K562 (cell line): ENCODE results near the gene GOLGA6L6.
"Not testable (repeated sequence)": the region's sequence is repeated elsewhere in the genome, so short reads cannot be mapped to it uniquely, and the experiment has no call there.

Experiments used
- ELF4 ChIP-seq: fragments of 450-650 bp; formaldehyde crosslinking; IDR thresholded peaks from 2 replicates; pipeline ENCODE4 v1.4.0; 2022; ENCODE audit warnings: missing genetic modification characterization
- HMG20B ChIP-seq: fragments of 250-450 bp; sonication (Bioruptor Pico); IDR thresholded peaks from 2 replicates; pipeline ENCODE4 v1.5.0; 2021; ENCODE audit warnings: mild to moderate bottlenecking
- SP1 ChIP-seq: sonication (generic); formaldehyde crosslinking; IDR thresholded peaks from 2 replicates; pipeline ENCODE4 v1.8.1; 2022; ENCODE audit warnings: mild to moderate bottlenecking, missing genetic modification reagents
- YY1 ChIP-seq, 3 experiments: IDR thresholded peaks; 2 replicates each; pipeline ENCODE4 v1.6.1; 2011; ENCODE audit warnings: low read length in 2 of 3, mild to moderate bottlenecking in 2 of 3, moderate library complexity in 2 of 3, borderline replicate concordance in 1 of 3, control low read depth in 1 of 3, low read depth in 1 of 3; ENCODE audit not compliant: insufficient read depth in 3 of 3, insufficient replicate concordance in 2 of 3, control insufficient read depth in 1 of 3, insufficient read length in 1 of 3; ENCODE audit errors: extremely low read depth in 1 of 3
- ZNF274 ChIP-seq: IDR thresholded peaks from 2 replicates; pipeline ENCODE4 v1.6.1; 2011; ENCODE audit warnings: low read depth, mild to moderate bottlenecking, low read length, moderate library complexity, borderline replicate concordance

DNA sequence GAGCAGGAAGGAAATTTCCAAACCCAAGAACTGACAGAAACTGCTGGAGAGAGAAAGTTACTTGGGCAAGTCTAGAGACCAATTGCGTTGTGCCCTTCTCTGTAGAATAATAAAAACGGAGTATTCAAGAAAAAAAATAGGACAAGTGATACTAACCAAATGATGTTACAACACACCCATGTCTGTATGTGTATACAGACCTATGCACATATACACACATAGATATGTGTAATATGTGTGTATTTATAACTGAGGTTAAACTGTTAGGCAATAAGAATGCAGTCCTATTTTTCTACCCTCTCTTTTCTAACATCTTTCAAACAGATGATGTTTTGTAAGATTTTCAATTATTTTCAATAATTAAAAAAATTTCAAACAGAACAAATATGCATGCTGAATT lies 48.5 kb upstream of the GOLGA6L6 start:
- TF ChIP-seq ELF4; YY1 (IDR thresholded peaks at IDR 0.05; ENCODE audit: borderline replicate concordance in 1 of 3, control insufficient read depth in 1 of 3, extremely low read depth in 1 of 3, insufficient read depth in 3 of 3, insufficient read length in 1 of 3, insufficient replicate concordance in 2 of 3, low read depth in 1 of 3, low read length in 2 of 3); SP1 (CRISPR knock-in tag); ZNF274; HMG20B: not testable (repeated sequence)
